Occipital lobe (tissue), 2 donors: Measurements from ENCODE around the gene MICB. TPM values are rescaled to one million over a fixed set of nuclear protein-coding genes. Genes with fewer than 3 reads are reported as not detected.
A peak's percentile ranks its signal among the peaks of the same experiment; 100 is the strongest.
"Not testable (repeated sequence)": the region's sequence is repeated elsewhere in the genome, so short reads cannot be mapped to it uniquely, and the experiment has no call there.

Experiments used
- DNase-seq: peaks from one replicate; lab custom pipeline; 2025; lab: John Stamatoyannopoulos, UW
- total RNA-seq: library from RNA; depleted of rRNA; stranded (reverse); fragments of >200 nt; gene quantifications from one replicate; pipeline ENCODE4 v1.2.3, GENCODE V29; 2014

The MICB gene
- total RNA-seq, result 0.47 TPM

DNA sequence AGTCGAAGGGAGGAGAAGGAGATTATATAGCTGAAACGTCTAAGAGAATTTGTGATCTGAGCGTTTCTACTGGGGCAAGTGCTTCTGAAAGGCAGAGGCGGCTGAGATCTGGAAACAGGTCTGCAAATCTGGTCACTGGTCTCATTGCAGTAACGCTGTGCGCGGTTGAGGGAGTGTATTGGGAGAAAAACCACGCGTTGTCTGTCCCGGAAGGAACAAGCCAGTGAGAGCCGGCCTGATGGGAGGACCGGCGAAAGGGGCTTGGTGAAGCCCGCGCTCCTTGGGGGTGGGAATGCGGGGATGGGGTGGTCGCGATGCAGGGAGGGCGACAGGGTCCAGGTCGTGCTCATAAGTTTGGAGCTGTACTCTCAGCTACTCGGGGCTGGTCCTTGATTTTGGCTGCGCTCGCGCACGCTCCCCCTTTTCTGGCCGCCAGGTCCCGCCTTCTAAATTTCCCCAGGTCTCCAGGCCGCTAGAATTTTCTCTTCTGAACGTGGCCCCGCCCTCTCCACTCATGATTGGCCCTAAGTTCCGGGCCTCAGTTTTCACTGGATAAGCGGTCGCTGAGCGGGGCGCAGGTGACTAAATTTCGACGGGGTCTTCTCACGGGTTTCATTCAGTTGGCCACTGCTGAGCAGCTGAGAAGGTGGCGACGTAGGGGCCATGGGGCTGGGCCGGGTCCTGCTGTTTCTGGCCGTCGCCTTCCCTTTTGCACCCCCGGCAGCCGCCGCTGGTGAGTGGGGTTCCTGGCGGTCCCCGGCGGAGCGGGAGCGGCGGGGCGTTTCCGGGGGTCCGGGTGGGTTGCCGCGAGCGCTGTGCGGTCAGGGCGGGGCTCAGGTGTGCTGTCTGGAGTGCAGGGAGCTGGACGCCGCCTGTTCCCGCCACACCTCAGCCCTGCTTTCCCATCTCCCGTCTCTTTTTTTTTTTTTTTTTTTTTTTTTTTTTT is at the start of gene MICB:
TSS of gene MICB (plus strand) at position 615 of the 946 bp plus-strand sequence. CDS start at position 664, 49 bp downstream.
- no peak for DNase-seq

DNA sequence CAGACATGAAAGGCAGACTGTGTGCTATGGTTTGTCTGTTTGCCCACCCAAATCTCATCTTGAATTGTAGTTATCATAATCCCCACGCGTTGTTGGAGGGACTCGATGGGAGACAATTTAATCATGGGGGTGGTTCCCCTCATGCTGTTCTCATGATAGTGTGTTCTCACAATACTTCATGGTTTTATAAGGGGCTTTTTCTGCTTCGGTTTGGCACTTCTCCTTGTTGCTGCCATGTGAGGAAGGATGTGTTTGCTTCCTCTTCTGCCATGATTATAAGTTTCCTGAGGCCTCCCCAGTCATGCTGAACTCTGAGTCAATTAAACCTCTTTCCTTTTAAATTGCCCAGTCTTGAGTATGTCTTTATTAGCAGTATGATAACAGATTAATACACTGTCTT is 47.2 kb upstream of the MICB start:
- no peak for DNase-seq

DNA sequence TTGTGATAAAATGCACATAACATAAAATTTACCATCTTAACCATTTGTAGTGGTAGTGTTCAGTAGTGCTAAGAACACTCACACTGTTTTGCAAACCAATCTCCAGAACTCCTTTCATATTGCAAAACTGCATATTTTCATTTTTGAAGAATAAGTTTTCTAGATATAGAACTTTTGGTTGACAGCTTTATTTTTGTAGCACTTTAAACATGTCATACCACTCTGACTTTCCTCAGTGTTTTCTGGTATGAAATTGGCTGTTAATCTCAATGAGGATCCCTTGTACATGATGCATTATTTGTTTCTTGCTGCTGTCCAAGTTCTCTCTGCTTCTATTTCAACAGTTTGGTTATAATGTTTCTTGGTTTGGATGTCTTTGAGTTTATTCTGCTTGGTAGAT is 45.1 kb upstream of the MICB start:
- DNase-seq, result no peak

DNA sequence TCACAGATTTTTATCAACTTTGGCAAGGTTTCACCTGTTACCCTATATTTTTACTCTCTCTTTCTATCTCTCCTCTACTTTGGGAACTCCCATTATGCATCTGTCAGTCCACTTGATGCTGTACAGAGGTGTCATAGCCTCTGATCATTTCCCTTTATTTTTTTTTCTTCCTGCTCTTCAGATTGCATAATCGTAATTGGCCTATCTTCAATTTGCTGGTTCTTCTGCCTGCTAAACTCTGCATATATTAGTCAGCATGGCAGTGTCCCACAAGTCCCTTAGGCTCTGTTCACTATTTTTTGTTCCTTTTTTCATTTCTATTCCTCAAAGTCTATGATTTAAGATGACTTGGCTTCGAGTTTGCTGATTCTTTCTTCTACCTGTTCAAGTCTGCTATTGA is 44.7 kb upstream of the MICB start:
- DNase-seq, result no peak

DNA sequence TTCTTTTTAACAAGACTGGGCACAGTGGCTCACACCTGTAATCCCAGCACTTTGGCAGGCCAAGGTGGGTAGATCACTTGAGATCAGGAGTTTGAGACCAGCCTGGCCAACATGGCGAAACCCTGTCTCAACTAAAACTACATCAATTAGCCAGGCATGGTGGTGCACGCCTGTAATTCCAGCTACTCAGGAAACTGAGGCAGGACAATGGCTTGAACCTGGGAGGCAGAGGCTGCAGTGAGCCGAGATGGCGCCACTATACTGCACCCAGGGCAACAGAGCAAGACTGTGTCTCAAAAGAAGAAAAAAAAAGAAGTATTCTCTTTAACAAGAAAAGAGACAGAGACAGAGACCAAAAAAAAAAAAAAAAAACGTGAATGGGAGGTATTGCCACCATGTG is 38.1 kb upstream of the MICB start:
- DNase-seq, result not testable (repeated sequence)

DNA sequence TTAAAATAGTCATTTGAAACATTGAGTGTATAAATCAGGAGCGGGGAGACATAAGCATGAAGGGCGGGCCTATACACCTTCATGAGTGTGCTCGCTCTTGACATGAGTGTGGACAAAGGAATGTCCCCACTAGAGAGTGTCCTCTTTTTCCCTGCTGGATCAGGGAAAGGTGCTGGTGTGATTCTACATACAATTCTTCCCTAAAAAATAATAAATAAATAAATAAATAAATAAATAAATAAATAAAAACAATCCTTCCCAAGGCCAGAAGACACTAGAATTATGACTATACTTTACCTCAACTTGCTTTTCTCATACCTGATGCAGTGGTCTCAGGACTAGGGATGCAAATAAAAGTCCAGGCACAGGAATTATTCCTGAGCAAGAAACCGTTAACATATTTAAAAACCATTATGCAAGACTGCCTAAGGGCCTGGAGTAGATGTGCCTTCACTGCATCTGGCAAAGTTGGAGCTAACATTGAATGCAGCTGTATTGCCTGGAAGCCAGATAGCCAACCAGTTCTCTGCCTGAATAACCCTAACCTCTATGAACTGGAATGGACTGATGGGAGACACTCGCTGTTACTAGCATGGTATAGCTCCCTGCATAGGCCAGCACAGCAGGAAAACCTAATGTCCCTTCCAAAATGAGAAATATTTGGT is 37.5 kb upstream of the MICB start:
- DNase-seq, result no peak

DNA sequence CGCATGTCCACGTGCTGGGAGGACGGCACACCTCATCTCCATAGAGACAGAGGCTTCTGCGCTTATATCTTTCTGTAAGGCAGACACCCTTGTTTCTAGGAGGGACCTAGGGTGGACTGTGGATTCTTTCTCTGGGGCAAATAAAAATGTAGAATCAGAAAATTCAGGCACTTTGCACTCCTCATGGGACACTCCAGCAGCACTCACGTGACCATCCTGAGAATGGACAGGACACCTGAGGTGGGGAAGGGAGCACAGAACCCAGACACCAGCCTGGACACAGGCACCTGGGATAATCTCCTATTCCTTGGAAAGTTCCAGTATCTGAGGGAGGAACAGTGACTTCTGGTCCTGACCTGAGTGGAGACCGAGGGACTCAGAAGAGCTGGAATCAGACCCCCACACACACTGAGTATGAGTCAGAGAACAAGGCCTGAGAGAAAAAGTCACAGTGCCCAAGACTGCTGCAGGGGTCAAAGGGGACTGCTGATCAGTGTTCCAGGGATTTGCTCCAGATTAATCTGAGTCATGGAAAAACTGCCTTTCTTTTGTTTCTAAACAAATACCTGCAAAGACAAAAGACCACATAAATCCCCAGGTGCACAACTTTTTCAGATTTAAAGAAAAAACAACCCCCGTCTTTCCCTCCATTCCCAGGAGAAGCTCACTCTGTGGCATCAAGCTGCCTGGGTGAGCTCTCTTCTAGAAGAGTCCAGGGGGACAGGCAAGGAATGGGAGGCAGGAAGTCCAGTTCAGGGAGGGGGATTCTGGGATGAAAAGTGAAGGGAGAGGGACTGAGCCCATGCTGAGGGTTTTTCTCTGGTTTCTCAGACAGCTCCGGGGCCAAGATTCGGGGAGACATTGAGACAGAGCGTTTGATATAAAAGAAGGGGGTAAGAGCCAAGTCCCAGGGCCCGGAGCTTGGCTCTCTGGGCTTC is 35.6 kb upstream of the MICB start:
- DNase-seq, result no peak

DNA sequence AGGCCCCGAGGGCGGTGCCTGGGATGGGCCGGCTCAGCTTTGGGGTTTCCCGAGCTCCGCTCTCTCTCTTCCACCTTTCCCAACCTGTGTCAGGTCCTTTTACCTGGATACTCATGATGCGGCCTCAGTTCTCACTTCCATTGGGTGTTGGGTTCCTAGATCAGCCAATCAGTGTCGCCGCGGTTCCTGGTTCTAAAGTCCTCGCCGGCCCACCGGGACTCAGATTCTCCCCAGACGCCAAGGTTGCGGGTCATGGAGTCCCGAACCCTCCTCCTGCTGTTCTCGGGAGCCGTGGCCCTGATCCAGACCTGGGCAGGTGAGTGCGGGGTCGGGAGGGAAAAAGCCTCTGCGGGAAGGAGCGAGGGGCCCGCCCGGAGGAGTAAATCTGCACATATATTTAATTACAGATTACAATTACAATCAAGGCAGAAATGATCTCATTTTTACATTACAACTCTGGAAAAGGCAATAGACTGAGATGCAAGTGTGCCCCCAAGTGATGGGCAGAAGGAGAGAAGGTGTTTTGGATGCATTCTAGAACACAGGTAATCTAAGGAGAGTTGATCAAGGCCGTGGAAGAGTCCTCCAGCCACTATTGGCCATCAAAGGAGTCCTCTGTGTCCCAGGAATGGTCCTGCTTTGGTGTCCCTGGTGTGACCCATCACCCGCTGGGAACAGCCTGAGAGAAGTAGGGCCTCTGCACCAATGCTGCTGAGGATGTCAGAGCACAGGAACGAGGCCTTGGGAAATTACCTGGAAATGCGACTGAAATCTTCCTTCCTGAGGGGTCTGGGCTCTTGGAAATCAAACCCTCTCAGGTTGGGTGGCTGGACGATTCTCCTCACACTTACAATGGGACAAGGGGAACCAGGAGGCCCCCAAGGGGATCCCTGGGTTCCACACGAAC is 34.7 kb upstream of the MICB start:
- DNase-seq, result peak; percentile 77

DNA sequence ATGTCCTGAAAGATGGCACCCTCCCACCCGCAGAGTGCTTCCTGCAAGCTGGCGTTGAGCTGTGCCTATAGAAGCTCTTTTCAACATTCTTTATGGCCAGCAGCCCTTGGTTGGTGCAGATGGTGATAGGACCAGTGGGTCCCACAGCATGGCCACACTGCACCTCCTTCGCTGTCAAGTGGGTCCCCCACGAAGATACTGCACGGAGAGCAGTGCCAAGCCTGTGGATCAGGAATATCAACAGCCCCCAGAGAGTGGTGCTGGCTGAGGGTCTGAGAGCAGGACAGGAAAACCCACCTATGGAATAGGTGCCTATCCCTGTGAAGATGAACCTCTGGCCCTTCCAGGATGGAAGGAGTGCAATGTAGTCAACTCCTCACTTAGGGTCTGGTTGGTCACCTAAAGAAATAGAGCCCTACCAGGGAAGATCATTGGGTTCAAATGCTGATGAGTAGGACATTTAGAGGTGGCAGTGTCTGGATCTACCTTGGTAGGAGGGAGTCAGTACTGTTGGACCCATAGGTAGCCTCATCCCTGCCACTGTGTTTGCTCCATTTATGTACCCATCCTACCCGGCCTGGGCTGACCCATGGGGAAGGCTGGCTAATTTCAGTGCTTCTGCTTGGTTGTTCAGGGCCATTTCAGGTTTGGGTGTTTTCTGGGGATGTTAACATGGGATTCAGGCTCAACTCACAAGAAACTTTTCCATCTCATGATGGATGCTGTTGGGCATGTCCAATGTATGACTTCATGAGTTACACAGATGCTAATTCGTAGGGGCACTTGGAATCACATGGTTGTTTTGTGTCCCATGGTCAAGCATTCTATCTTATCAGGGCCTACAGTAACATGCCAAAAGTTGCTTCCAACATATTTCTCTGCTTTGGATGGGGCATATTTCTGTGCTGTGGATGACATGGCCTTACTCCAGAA is 33.4 kb upstream of the MICB start:
- no peak for DNase-seq

DNA sequence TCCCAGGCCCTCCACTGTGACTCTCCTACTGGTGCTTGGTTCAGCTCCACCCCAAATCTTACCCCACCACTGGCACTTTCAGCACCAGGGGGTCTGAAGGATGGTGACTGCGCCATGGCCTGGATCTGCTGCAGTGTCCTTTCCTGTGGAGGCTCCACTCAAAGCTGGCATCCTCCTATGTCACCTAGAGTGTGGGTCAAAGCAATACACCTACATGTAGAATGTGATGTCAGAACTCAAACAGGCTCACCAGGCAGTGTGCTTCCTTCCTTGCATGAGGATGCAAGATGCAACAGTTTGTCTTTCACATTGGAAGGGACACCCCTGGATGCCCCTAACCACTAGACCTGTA is 32.8 kb upstream of the MICB start:
- DNase-seq, result no peak

DNA sequence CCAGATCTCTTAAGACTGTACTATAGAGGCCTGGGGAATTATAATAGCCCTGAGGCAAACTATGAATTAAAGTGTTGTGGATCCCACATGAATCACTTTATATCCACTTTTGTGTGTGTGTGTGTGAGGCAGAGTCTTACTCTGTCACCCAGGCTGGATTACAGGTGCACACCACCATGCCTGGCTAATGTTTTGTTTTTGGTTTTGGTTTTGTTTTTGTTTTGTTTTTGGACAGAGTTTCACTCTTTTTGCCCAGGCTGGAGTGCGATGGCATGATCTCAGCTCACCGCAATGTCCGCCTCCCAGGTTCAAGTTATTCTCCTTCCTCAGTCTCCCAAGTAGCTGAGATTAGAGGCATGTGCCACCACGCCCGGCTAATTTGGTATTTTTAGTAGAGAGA is 32.2 kb upstream of the MICB start:
- DNase-seq, result no peak

DNA sequence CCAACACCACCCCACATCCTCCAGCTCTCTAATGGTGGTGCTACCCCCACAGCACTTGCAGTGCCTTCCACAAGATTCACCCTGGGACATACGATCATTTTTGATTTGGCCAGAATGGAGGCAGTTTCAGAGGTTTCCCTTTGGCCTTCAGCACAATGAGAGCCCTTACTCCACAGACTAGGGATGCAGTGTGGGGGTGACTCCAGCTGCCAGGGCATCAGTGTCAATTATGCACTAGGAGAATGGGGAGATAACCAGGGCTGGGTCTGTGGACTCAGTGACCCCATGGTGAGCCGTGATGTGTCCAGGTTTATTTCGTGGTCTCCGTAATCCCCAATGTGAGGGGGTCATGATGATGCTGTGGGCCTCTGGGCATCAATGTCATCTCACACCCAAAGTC is 31.5 kb upstream of the MICB start:
- no peak for DNase-seq

DNA sequence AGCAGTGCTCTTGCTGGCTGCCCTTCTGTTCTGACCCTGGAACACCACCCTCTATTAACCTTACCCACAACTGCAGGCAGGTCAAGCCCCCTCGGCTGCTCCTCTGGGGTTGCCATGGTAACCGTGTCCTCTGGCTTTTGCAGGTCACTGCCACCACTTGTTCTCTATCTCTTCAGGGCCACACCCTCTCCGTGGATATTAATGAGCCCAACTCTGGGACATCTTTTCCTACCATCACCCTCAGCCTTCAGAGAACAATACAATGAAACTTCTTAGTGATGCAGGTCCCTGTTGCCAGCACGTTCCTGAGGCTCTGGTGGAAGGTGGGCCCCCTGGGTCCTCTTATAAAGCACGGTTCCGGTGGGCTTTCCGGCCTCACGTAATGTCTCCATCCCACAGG is 30.8 kb upstream of the MICB start:
- no peak for DNase-seq

DNA sequence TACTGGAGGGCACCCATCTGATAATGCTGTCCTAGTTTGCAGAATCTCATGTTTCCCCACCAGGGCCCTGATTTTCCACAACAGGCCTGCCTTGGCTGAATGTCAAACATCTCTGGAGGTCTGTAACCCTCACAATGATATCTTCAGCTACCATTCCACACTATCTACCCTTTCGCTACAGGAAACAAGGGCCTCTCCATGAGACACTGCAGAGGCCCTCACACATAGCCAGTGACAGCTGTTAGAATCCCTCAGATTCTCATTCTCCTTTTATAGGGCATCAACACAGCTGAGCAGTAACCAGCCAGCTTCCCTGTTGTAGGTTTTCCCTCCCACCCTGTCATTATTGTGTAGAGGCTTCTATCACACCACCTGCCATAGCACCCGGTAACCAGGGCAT is 29.6 kb upstream of the MICB start:
- no peak for DNase-seq

DNA sequence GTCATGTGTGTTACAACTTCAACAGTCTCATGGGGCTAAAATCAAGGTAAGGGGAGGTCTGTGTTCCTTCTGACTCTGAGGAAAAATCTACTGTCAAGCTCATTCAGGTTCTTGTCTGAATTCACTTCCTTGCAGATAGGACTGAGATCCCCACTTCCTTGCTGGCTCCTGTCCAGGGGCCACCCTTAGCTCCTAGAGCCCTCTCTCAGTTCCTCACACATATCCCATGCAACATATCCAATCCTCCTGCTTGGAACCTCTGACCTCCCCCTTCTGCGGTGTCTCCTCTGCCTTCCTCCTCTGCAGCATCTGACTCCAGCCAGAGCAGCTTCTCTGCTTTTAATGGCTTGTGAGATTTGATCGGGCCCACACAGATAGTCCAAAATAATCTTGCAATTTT is 27.1 kb upstream of the MICB start:
- no peak for DNase-seq

DNA sequence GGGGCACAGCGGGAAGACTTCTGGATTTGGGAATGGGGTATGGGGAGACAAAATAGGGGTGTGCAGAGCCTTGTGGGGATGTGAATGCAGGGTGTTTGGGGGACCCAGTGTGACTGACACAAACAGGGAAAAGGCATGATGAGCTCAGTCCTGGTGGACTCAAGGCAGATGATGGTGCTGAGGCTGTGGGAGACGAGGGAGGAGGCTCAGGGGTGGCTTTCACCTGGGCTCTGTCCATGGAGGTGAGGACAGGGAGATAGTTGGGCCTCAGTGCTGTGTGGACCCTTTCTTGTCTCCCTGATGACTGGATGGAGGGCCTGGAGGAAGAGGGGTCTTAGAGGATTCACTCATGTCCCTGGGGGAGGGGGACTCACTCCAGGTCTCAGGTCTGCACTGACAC is 26.2 kb upstream of the MICB start:
- DNase-seq, result no peak

DNA sequence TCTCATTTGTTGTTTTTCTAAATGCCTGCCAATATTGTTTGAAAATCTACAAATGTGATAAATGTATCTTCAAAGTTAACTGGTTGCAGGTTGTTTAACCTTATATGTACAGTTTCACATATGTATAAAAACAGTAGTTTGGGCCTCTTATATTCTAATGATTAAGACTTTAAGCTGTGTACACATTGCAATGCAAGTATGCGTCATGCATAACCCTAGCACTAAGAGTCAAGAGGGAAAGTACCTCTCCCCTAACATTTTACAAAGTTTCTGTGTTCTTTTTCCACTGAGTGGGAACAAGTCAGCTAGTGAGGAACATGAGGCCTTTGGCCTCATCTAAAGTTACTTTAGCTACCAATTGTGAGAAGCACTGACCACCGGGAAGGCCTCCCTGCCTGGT is 25.7 kb upstream of the MICB start:
- DNase-seq, result no peak

DNA sequence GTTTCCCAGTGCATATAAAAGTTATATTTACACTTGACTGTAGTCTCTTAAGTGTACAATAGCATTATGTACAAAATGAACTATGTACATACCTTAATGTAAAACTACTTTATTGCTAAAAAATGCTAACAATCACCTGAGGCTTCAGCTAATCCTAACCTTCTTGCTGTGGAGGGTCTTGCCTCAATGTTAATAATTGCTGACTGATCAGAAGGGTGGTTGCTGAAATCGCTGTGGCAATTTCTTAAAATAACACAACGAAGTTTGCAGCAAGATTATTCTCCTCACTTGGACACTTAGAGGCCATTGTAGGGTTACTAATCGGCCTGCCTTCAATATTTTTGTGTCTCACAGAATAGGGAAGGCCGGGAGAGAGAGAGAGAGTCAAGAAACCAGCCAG is 24.7 kb upstream of the MICB start:
- DNase-seq, result no peak
